ENCODE data around the gene PRMT5.
"Not testable (repeated sequence)": the region's sequence is repeated elsewhere in the genome, so short reads cannot be mapped to it uniquely, and the experiment has no call there.

PRMT5 gene

DNA sequence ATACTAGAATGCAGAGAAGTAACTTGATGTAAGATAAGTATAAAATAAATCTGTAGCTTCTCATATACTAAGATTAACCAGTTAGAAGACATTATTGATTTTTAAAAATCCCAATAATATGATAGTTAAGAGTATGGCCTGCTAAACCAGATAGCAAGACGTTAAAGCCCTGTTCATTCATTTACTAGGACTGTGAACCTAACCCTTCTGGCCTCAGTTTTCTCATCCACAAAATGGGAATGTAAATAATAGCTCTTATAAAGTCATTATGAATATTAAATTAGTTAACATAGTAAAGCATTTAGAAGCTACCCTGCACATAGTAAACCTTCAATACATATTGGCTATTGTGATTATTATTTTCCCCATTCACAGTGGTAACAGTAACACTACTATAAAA is 6.0 kb upstream of the PRMT5 start:
- in situ Hi-C loops (cut with HindIII; ENCODE audit: low sequenced_read_pairs): no loop called here

DNA sequence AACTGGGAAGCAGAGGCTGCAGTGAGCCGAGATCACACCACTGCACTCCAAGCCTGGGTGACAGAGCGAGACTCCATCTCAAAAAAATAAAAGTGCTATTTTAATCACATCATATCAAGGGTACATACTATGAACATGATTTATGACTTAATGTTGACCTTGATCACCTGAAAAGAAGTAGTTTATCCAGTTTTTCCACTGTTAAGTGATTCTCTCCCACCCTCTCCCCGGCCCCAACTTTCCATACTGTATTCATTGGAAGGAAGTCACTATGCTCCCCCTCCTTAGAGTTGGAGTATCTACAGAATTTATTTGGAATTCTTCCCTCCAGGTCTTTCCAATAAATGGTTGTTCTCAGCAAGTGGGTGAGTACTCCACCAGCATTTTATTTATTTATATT is 3.0 kb upstream of the PRMT5 start:
- in situ Hi-C loops (cut with HindIII; ENCODE audit: low sequenced_read_pairs): no loop called here

DNA sequence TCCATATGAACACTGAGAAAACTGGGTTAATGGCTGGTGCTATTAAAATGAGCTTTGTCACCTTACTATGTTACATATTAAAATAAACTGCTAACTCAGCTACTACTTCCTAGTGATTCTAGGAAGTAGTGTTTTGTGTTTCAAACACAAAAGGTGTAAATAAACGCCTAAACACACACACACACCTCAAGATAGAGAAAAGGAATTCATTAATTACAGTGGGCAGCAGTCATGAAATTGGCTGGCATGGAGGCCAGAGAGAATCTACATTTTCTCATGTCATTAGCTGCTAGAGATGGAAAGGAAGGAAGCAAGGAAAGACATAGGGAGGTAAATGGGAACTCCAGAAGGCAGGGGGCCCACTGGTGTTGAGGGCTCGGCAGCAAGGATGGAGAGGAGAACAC is 787 bp upstream of the PRMT5 start:
- in situ Hi-C loops (cut with HindIII; ENCODE audit: low sequenced_read_pairs): no loop called here

DNA sequence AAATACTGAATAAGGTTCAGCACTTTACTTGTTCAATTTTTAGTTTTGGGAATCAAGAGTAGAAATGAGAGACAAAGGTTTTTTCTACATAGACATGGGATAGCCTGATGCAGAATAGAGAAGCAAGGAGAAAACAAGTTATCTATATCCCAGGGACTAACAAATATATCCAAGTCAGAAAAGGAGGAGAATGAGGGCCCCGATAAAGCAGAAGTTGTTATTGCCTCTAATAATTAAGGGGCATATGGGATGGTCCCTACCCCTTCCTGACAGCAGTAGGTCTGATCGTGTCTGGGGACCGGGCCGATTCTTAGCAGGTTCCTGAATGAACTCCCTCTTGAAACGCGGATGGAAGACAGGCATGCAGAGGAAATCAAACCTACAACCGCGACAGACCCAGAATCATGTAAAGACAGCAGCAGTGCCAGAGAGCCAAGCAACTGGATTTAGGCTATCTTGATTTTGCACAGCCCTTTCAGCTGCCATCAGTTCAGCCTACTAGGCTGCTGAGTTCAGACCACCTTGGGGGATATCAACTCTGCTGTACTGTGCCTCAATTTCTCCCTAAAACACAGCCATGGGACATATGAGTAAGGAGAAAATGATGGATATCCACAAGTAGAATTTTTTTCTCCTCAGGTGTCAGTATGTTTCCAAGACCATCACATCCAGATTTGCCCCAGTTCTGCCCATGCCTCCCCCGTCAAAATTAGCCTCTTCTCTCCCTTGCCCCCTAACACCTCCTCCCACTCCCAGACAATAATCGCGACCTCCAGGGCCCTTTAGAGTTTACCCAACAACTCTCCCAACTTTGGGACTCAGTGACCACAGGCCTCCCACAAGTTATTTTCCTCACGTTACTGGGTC is 706 bp downstream of the PRMT5 start:
- in situ Hi-C loops (cut with HindIII; ENCODE audit: low sequenced_read_pairs): no loop called here

DNA sequence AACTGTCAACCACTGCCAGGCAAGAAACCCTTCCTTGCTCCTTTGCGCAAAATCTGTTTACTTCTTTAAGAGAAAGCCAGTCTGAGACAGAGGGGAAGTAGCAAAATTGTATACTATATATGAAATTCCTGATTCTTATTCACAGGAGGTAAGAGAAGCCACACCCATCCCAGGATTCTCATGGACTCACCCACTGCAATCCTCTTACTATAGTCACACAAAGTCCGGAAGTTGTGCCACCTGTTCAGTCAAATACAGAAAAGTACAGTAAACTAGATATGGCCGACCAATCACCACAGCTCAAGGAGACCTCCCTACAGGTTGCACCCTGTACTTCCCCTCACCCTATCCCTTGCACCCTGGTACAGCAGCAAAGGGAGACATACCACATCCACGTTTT is 2.9 kb downstream of the PRMT5 start:
- in situ Hi-C loops (cut with HindIII; ENCODE audit: low sequenced_read_pairs): no loop called here

DNA sequence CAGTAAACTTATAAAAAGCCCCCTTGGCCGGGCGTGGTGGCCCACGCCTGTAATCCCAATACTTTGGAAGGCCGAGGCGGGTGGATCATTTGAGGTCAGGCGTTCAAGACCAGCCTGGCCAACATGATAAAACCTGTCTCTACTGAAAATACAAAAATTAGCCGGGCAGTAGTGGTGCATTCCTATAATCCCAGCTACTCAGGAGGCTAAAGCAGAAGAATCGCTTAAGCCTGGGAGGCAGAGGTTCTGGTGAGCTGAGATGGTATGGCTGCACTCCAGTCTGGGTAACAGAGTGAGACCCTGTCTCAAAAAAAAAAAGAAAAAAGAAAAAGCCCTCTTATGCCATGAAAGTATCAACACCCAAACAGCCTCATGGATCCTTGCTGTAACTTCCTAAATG is 3.7 kb downstream of the PRMT5 start:
- in situ Hi-C loops (cut with HindIII; ENCODE audit: low sequenced_read_pairs): no loop called here

DNA sequence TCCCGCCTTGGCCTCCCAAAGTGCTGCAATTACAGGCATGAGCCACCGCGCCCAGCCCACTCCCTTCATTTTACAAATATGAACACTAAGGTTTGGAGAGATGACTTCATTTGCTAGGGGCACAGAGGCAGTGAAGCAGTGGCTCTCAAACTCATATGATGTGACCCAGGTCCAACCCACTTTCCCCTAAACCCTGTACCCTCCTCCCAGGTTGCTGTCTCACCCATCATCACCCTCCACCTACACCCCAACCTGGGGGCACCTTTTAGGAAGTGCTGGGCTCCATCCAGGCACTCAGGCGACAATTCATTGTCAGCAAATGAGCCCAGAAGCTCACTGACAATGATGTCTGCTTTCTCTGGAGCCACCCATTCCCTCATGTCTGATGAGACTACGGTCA is 5.4 kb downstream of the PRMT5 start:
- in situ Hi-C loops (cut with HindIII; ENCODE audit: low sequenced_read_pairs): no loop called here

DNA sequence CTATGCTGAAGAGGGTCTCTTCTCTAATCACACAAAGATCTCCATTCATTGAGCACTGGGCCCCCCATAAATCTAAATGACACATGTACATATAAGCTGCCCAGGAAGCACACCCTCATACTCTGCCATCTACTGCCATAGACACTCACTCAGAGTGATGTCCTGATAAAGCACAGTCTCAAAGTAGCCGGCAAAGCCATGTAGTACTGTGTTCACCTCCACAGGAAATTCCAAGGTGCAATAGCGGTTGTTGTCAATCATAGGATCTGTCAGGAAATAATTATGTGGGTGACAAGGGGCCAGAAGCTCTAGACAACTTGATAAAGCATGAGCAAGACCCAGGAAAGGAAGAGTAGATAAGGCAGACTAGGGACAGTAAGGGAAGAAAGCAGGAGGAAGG is 6.9 kb downstream of the PRMT5 start:
- in situ Hi-C loops (cut with HindIII; ENCODE audit: low sequenced_read_pairs): no loop called here

DNA sequence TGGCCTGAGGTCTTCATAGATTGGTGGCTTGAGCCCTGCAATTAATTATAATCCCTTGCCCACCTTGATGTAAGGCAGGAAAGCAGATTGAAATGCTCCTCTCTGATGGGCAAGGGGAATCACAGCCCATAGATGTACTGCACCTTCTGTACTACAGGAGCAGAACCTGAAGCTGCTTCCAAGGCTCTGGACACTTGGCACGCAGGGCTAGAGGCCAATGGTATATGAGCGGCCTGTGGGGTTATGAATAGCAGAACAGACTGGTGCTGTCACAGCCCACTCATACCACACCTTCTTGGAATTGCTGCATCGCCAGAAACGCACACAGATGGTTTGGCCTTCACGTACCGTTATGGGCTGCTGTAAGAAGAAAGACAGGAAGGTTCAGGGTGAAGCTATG is 8.5 kb downstream of the PRMT5 start:
- in situ Hi-C loops (cut with HindIII; ENCODE audit: low sequenced_read_pairs): no loop called here

DNA sequence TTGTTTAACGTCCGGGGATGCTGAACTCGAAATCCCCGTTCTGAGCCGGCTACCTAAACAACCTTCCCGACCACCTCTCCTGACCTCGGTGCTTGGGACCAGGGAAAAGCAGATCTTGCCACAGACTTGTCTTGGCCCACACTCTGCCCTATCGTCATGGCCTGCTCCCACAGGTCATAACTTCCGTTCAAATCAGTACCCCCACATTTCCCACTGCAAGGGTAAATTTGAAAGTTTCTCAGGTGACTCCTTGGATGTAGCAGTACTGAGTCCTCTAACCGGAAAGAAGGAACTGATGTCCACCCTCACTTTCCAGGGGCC is 9.6 kb downstream of the PRMT5 start:
- in situ Hi-C loops (cut with HindIII; ENCODE audit: low sequenced_read_pairs): no loop called here

DNA sequence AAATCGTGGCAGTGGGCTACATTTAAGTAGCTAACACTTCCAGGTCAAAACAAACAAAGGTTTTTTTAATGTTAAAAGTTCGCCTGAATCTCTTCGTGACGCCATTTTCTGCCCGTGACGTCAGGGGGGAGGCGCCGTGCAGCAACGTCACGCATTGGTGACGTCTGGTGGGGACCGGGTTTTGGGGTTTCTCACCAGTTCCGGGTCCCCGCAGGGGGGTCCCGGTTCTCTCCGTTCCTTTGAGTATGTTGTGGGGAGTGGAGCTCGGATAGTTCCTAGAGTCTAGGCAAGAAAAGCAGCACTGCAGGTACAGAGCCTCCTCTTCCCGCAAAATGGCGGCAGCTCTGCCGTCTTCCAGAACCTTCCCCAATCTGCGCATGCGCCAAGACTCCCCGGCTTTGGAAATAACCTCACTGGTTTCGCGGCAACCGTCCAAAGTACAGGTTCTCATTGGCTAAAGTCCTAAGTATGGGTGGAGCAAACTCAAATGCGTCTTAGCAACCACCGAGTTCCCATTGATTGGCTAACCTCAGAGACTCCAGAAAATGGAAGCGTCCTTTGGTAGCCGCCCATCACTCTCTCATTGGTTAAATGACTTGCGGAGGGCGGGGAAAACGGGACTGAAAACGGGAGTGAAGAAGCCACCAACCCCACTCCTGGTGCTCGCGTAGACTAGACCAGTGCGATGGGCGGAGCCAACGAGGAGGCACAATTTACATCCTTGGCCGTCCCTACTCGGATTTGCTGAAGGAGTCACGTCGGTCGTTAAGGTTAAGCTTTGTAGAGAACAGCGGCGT is 10.2 kb downstream of the PRMT5 start, which contains the start of gene RBM23:
RBM23 (minus strand) TSS at position 346 of the 797 bp plus-strand sequence.
- in situ Hi-C loops (cut with HindIII; ENCODE audit: low sequenced_read_pairs): no loop called here

DNA sequence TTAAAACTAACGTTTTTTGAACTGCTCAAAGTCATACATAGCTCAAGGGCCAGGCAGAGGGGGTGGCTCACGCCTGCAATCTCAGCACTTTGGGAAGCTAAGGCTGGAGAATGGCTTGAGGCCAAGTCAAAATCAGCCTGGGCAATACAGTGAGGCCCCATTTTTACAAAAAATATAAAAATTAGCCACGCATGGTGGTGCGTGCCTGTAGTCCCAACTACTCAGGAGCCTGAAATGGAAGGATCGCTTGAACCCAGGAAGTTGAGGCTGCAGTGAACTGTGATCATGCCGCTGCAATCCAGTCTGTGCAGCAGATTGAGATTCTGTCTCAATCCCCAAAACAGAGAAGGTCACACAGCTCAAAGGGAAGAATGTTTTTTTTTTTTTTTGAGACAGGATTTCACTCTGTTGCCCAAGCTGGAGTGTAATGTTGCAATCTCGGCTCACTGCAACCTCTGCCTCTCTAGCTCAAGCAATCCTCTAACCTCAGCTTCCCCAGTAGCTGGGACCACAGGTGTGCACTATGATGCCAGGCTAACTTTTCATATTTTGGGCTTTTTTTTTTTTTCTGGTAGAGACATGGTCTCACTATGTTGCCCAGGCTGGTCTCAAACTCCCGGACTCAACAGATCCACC is 13.2 kb downstream of the PRMT5 start:
- in situ Hi-C loops (cut with HindIII; ENCODE audit: low sequenced_read_pairs): no loop called here

DNA sequence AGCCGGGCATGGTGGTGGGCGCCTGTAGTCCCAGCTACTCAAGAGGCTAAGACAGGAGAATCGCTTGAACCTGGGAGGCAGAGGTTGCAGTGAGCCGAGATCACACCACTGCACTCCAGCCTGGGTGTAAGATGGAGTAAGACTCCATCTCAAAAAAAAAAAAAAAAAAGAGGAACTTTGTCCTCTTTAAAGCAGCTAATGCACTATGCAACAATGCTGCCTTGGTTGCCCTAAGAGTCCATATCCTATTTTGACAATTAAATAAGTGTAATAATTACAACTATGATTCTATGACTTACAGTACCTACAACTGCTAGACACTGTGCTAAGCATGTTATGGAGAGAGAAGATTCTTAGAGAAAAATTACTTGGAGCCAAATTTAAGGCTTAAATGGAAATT is 14.3 kb downstream of the PRMT5 start:
- in situ Hi-C loops (cut with HindIII; ENCODE audit: low sequenced_read_pairs): not testable (repeated sequence)

DNA sequence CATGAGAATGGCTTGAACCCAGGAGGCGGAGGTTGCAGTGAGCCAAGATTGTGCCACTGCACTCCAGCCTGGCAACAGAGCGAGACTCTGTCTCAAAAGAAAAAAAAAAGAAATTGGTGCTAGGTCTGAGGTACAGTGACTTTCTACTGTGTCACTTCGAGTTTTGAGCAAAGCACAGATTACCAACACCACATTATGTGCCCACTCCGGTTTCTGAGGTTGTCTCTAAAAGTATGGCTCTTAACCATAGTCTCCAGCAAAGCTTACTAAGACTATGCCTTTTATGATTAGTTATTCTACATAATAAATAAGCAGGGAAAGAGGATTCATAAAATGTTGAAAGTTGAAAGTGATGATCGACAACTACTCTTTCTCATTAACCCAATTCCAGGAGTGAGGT is 18.3 kb downstream of the PRMT5 start:
- in situ Hi-C loops (cut with HindIII; ENCODE audit: low sequenced_read_pairs): no loop called here

DNA sequence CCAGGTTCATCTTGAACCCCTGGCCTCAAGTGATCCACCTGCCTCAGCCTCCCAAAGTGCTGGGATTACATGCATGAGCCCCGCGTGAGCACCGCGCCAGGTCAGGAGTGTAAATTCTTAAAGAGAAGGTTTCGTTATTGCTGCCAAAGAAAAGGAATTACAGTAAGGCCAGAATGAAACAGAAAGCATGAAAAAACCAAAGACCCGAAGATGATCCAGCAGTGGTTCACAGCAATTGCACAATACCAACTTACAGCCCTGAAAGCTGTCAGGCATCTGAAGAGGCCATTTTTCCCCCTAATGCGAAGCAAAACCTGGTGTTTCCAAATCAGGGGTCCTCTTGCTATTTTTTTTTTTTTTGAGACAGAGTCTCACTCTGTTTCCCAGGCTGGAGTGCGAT is 20.6 kb downstream of the PRMT5 start:
- in situ Hi-C loops (cut with HindIII; ENCODE audit: low sequenced_read_pairs): no loop called here

DNA sequence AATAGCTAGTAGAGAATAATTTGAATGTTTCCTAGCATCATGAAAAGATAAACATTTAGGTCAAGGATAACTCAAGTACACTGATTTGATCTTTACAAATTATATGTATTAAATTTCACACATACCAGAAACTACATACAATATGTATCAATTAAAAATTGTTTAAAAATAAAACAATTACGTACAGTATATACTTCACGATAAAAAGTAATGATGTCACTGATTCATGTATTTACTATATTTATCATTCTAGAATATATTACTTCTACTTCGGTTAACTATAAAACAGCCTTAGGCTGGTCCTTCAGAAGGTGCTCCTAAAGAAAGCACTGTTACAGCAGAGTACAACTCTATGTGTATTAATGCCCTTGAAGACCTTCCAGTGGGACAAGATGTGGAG is 21.7 kb downstream of the PRMT5 start:
- in situ Hi-C loops (cut with HindIII; ENCODE audit: low sequenced_read_pairs): no loop called here

DNA sequence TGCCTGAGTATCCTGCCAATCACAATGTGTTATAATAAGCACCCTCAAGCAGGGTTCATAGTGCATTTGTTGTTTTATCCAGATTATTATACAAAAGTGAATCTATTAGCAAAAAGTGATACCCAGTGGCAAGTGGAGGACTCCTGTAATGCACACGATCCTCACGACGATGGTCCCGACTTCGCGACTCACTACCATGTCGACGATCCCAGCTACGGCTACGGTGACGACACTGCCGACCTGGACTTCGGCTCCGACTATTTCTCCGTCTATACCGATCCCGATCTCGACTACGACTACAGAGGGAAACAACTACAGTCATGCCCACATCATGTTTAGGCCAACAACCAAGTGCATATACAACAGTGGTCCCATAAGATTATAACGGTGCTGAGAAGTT is 23.1 kb downstream of the PRMT5 start:
- in situ Hi-C loops (cut with HindIII; ENCODE audit: low sequenced_read_pairs): no loop called here

DNA sequence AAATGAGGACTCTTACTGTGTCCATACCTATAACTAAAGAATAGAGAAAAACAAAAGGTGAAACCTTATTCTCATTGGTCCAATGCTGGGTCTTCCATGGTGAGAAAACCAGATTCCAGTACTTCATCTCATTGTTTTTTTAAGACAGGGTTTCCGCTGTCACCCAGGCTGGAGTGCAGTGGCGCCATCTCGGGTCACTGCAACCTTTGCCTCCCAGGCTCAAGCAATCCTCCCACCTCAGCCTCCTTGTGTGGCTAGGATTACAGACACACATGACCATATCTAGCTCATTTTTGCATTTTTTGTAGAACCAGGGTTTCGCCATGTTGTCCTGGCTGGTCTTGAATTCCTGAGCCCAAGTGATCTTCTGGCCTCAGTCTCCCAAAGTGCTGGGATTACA is 23.5 kb downstream of the PRMT5 start:
- in situ Hi-C loops (cut with HindIII; ENCODE audit: low sequenced_read_pairs): no loop called here

DNA sequence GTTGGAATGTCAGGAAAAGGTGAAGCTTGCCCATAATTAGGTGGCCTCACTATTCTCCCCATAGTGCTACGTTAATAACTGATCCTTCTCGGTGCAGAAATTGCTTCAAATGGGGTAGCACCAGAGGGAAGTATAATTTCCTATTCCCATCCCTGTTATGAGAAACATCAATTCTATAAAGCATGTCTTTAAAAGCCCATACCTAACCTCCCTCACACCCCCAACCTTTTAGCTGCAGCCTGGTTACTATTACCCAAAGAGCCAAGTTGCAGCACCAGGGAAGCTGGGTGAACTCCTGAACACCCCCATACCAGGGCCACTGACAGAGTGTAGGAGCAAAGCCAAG is 25.5 kb downstream of the PRMT5 start:
- in situ Hi-C loops (cut with HindIII; ENCODE audit: low sequenced_read_pairs): no loop called here

DNA sequence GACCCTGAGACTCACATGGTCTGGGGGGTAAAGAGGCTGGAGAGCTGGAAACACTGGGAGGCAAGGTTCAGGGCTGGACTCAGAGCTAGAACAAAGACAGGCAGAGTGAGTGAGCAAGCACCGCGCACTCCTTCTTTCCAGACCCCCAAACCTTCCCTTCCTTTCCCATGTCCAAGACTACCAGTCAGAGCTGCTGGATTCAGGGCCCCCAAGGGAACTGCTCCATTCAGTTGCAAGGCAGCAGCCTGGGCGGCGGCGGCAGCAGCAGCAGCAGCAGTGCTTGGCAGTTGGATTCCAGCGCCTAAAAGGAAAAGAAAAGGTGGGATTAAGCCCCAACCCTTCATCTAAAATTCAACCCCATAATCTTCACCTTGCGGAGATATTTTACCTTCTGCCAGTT is 27.4 kb downstream of the PRMT5 start:
- in situ Hi-C loops (cut with HindIII; ENCODE audit: low sequenced_read_pairs): no loop called here

DNA sequence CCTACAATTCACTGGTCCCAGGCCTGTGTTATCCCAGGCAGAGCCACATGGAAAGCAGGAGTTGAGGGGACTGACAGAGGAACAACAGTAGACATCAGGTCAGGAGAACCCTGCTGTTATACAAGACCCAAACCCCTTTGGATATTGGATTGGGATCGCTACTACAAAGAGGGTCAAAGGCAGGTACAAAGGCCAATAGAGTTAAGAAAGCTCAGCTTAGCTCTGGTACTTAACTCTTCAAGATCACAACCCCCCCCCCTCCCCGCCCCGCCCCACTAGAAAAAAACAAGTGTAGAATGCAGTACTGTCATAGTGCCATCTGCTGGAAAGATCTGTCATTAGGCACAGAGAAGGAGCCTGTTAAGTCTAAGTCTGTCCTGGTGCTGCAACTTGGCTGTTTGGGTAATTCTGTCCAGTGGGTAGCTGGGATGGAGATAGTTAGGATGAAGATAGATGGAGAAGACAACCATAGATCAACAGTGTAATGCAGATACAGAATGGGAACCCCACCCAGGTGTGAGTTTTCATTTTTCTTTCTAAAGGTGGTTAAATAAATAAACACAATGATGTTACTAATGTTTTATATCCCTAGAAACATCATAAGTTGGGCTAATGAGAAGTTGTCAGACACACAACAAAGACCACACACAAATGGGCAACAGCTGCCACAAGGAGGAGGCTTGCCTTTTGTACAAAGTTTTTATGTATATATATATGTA is 28.9 kb downstream of the PRMT5 start:
- in situ Hi-C loops (cut with HindIII; ENCODE audit: low sequenced_read_pairs): no loop called here
